HG02588 (cell line): ENCODE data around the gene COL27A1.
"Not testable (repeated sequence)": the region's sequence is repeated elsewhere in the genome, so short reads cannot be mapped to it uniquely, and the experiment has no call there.

Experiments
- ATAC-seq: cut with Tn5 transposase; IDR thresholded peaks from one replicate; pipeline ENCODE4 v1.9.1; 2021; ENCODE audit warnings: mild to moderate bottlenecking, moderate library complexity; ENCODE audit not compliant: unreplicated experiment

Gene COL27A1

GRCh38 chr9:114314881-114315722 lies 159.8 kb downstream of the COL27A1 start:
- ATAC-seq = no peak

GRCh38 chr9:114315723-114316363 lies 160.5 kb downstream of the COL27A1 start:
- ATAC-seq = no peak

GRCh38 chr9:114316605-114317230 lies 161.4 kb downstream of the COL27A1 start:
- no peak for ATAC-seq

- ATAC-seq = no peak
Measured at GRCh38 chr9:114317665-114318357, 162.5 kb downstream of the COL27A1 start.

GRCh38 chr9:114318416-114318815 lies 163.1 kb downstream of the COL27A1 start:
- ATAC-seq = no peak

- ATAC-seq = no peak
Measured at GRCh38 chr9:114319147-114319546, 163.8 kb downstream of the COL27A1 start.

- ATAC-seq = not testable (repeated sequence)
Measured at GRCh38 chr9:114320710-114321109, 165.4 kb downstream of the COL27A1 start.

- ATAC-seq = no peak
Measured at GRCh38 chr9:114321759-114322158, 166.4 kb downstream of the COL27A1 start.

- ATAC-seq = not testable (repeated sequence)
Measured at GRCh38 chr9:114322160-114322818, 167.0 kb downstream of the COL27A1 start.

GRCh38 chr9:114322831-114323531 lies 167.6 kb downstream of the COL27A1 start, which contains the start of gene ORM1:
Gene ORM1, plus strand, starts transcription at chr9:114323098. Its CDS starts 36 bp downstream, at chr9:114323134.
- not testable (repeated sequence) for ATAC-seq

GRCh38 chr9:114323849-114324248 lies 168.5 kb downstream of the COL27A1 start:
- not testable (repeated sequence) for ATAC-seq

GRCh38 chr9:114324492-114324891 lies 169.2 kb downstream of the COL27A1 start:
- ATAC-seq = no peak

GRCh38 chr9:114324965-114325364 lies 169.6 kb downstream of the COL27A1 start:
- ATAC-seq = not testable (repeated sequence)

- ATAC-seq = not testable (repeated sequence)
Measured at GRCh38 chr9:114325684-114326254, 170.4 kb downstream of the COL27A1 start.

GRCh38 chr9:114327749-114328148 lies 172.4 kb downstream of the COL27A1 start:
- ATAC-seq = no peak

GRCh38 chr9:114328357-114328820 lies 173.1 kb downstream of the COL27A1 start:
- ATAC-seq = not testable (repeated sequence)

- ATAC-seq = not testable (repeated sequence)
Measured at GRCh38 chr9:114328937-114329624, 173.7 kb downstream of the COL27A1 start.

GRCh38 chr9:114329625-114330022 lies 174.3 kb downstream of the COL27A1 start, which contains the start of gene ORM2:
Gene ORM2, plus strand, starts transcription at chr9:114329869. Its CDS starts 36 bp downstream, at chr9:114329905.
- not testable (repeated sequence) for ATAC-seq

GRCh38 chr9:114330636-114331035 lies 175.3 kb downstream of the COL27A1 start:
- ATAC-seq = no peak
